NCI-H146 treated with DMSO at 0.1 percent for 48 hours (cell line): Measurements from ENCODE around the gene PRKCZ.

Source experiments
- DNase-seq: peaks from one replicate; lab custom pipeline; 2025; ENCODE audit not compliant: unreplicated experiment; lab: John Stamatoyannopoulos, UW

PRKCZ gene

GRCh38 chr1:2151911-2152310 is 101.7 kb downstream of the PRKCZ start:
- DNase-seq: no peak

GRCh38 chr1:2152954-2153353 is 102.7 kb downstream of the PRKCZ start:
- DNase-seq: no peak

GRCh38 chr1:2154022-2154421 is 103.8 kb downstream of the PRKCZ start:
- no peak for DNase-seq

GRCh38 chr1:2155147-2155598 is 105.0 kb downstream of the PRKCZ start:
- no peak for DNase-seq

GRCh38 chr1:2155788-2156187 is 105.6 kb downstream of the PRKCZ start:
- no peak for DNase-seq

- DNase-seq: no peak
These were observed 106.7 kb downstream of the PRKCZ start for GRCh38 chr1:2156866-2157265.

GRCh38 chr1:2157856-2158255 is 107.6 kb downstream of the PRKCZ start:
- DNase-seq: no peak

- DNase-seq: no peak
These were observed 108.1 kb downstream of the PRKCZ start for GRCh38 chr1:2158272-2158671.

- no peak for DNase-seq
These were observed 108.9 kb downstream of the PRKCZ start for GRCh38 chr1:2159124-2159523.

GRCh38 chr1:2160451-2161300 is 110.5 kb downstream of the PRKCZ start:
- DNase-seq: no peak

- DNase-seq: no peak
These were observed 113.0 kb downstream of the PRKCZ start for GRCh38 chr1:2163205-2163604.

- no peak for DNase-seq
These were observed 115.4 kb downstream of the PRKCZ start for GRCh38 chr1:2165646-2166045.

GRCh38 chr1:2166254-2166653 is 116.0 kb downstream of the PRKCZ start:
- no peak for DNase-seq

GRCh38 chr1:2166695-2167094 is 116.5 kb downstream of the PRKCZ start:
- no peak for DNase-seq

GRCh38 chr1:2168090-2168489 is 117.9 kb downstream of the PRKCZ start:
- no peak for DNase-seq

GRCh38 chr1:2168535-2168934 is 118.3 kb downstream of the PRKCZ start:
- DNase-seq: no peak

GRCh38 chr1:2169200-2169836 is 119.1 kb downstream of the PRKCZ start:
- no peak for DNase-seq

- no peak for DNase-seq
These were observed 120.0 kb downstream of the PRKCZ start for GRCh38 chr1:2170211-2170610.

GRCh38 chr1:2172012-2172411 is 121.8 kb downstream of the PRKCZ start:
- DNase-seq: no peak

GRCh38 chr1:2172551-2173146 is 122.4 kb downstream of the PRKCZ start:
- DNase-seq: no peak

GRCh38 chr1:2173546-2174347 is 123.5 kb downstream of the PRKCZ start:
- no peak for DNase-seq
